ENCODE measurements around the gene PGS1.

DNA sequence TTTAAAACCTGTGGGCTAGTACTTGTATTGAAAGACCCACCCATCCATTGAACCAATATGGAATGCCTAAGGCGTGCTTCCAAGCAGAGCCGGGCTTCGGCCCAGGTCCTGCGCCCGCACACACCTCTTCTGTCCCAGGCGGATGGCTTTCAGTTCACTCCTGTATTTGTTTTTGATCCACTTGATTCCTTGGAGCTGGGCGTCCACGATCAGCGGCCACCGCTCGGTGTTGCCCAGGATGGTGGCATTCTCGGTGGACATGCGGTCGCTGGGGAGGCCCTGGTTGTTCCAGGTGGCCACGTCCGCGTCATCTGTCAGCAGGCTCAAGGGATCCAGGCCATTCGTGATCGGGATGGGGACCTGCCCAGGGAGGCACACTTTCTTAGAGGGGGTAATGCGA, 75.9 kb downstream of the PGS1 start:
- TF ChIP-seq, protein P1, sequence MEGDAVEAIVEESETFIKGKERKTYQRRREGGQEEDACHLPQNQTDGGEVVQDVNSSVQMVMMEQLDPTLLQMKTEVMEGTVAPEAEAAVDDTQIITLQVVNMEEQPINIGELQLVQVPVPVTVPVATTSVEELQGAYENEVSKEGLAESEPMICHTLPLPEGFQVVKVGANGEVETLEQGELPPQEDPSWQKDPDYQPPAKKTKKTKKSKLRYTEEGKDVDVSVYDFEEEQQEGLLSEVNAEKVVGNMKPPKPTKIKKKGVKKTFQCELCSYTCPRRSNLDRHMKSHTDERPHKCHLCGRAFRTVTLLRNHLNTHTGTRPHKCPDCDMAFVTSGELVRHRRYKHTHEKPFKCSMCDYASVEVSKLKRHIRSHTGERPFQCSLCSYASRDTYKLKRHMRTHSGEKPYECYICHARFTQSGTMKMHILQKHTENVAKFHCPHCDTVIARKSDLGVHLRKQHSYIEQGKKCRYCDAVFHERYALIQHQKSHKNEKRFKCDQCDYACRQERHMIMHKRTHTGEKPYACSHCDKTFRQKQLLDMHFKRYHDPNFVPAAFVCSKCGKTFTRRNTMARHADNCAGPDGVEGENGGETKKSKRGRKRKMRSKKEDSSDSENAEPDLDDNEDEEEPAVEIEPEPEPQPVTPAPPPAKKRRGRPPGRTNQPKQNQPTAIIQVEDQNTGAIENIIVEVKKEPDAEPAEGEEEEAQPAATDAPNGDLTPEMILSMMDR (IDR thresholded peaks at IDR 0.05): no peak
- TF ChIP-seq POLR2AphosphoS5 (IDR thresholded peaks at IDR 0.05; ENCODE audit: insufficient read depth in 1 of 2, low read depth in 1 of 2) (no peak), POLR2A (IDR thresholded peaks at IDR 0.05) (no peak)
